ELF-1 (cell line): Measurements from ENCODE around the gene DES.
A peak's percentile ranks its signal among the peaks of the same experiment; 100 is the strongest.
"Not testable (repeated sequence)": the region's sequence is repeated elsewhere in the genome, so short reads cannot be mapped to it uniquely, and the experiment has no call there.

Experiments
- DNase-seq: peaks from one replicate; pipeline ENCODE4 v3.0.0-alpha.2; 2016; ENCODE audit warnings: low read depth, low spot score

Gene DES

GRCh38 chr2:219418155-219419011 lies at the start of gene DES:
Gene DES (plus strand): TSS chr2:219418377. CDS start chr2:219418463, 86 bp downstream.
- DNase-seq, result peak; percentile 53

DNA sequence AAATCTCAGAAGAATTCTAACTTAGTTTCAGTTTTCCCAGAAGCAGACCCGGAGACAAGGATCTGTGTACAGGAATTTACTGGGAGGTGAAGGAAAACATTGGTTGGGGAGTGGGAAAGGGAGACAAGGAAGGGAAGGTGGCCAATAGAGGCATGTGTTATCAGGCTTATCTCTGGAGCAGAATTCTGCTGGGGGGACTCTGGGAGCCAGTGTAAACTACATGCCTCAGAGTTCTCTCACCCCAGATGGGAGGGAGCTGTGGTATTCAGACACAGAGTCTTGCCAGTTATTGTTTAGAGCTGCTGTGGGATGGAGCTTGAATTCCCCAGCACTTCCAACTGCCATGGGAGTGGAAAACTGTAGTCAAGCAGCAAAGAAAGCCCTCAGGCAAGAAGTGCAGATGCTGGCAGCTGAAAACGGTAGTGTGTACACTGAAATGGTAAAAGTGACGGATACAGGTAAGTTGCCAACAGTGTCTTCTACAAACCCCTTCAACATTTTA lies 49.4 kb upstream of the DES start:
- DNase-seq, result peak; percentile 71

GRCh38 chr2:219369447-219369861 lies 48.7 kb upstream of the DES start:
- DNase-seq, result no peak

GRCh38 chr2:219378163-219378851 lies 39.9 kb upstream of the DES start:
- DNase-seq, result peak; percentile 30

DNA sequence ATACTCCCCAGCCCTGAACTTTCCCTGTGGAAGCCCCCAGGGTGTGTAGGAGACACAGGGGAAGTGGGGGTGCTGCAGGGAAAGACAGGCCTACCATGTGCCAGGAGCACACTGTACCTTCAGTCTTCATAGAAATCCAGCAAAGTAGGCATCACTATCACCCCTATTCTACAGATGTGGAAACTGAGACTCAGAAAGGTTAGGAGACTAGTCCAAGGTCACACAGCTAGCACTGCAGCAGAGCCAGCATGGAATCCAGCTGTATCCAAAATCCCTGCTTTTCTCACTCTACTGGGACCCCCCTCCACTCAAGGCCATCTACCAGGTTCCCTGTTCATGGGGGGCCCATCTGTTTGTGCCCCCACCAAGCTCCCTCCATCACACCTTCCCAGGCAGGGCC lies 37.3 kb upstream of the DES start:
- DNase-seq, result no peak

- DNase-seq, result no peak
Observed at GRCh38 chr2:219381448-219381847, 36.7 kb upstream of the DES start.

DNA sequence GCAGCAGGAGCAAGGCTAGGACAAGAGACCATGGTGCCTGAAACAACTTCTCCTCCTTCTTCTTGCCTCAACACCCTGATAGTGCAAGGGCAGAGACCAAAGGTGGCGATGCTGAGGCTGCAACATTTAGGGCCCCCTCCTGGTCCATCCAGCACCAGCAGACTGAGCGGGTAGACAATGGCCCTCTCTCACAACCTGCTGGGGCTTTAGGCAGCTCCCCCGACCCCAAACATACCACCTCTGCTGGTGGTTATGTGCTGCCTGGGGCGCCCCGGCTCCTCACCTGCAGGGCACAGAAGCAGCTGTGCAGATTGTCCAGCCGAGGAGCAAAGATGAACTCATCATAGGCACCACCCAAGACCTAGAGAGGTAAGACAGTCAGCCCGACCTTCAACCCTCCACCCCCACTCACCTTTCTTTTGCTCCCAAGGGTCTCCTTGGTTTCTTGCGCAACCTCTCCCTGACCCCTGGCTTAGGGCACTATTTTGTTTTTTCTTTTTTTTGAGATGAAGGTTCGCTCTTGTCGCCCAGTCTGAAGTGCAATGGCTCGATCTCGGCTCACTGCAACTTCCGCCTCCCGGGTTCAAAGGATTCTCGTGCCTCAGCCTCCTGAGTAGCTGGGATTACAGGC lies 34.0 kb upstream of the DES start:
- no peak for DNase-seq

- DNase-seq, result no peak
Observed at GRCh38 chr2:219384859-219385258, 33.3 kb upstream of the DES start.

DNA sequence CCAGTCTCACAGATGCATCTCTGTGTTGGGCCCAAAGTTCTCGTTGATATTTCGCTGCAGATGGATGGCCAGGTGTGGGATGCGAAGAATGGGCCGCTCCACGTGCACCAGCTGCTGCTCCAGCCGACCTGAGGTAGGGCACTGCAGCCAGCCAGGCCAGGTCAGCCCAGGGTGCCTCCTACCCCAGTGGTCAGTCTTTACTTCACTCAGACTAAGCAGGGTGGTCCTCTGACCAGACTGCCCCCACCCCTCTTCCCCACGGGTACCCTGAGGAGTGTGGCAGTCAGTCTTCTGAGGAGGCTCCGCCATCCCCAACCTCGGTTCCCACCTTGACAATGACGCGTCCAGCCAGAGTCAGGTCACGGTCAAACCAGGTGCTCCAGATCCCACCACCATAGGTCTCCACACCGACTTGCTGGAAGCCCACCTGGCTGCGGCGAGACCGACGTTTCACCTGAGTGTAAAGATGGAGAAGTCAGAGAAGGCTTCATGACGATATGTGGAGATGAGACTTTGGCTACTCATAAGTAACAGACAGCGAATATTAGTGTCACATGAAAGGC lies 32.1 kb upstream of the DES start:
- no peak for DNase-seq

DNA sequence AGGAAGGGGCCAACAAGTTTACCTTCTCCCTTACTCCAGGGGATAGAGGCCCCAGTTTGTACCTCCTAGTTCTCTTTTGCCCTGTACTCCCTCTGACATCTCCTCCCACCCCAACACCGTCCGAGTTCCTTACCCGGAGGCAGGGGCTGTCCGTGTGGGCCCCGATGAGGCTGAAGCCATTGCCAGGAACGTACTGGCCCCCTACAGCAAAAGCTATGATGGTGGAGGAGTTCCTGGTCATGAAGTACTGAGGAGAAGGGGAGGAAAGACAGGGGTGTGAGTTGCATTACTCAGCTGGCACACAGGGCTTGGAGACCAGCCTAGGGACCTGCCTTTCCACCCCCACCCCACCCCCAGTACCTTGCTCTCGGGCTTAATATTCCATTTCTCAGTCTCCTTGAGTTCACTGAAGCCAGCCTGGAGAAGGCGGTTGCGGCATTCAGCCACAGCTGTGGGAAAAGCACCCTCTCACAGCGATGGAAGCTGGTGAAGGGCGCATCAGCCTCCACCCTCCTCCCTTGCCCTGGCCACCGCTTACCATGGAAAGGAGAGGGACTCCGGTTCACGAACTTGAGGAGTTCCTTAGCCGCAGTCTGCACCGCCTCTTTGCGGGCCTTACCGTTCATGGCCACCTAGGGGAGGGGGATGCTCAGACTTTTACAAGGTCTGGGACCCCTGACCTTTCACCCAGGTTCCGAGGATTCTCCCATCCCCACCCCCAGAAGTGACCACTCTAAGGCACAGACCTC lies 31.5 kb upstream of the DES start:
- no peak for DNase-seq

GRCh38 chr2:219387306-219388120 lies 30.7 kb upstream of the DES start, which contains the start of gene DNPEP:
Gene DNPEP (minus strand): TSS chr2:219387912. CDS start chr2:219387794, 118 bp downstream.
- peak; percentile 80 for DNase-seq

DNA sequence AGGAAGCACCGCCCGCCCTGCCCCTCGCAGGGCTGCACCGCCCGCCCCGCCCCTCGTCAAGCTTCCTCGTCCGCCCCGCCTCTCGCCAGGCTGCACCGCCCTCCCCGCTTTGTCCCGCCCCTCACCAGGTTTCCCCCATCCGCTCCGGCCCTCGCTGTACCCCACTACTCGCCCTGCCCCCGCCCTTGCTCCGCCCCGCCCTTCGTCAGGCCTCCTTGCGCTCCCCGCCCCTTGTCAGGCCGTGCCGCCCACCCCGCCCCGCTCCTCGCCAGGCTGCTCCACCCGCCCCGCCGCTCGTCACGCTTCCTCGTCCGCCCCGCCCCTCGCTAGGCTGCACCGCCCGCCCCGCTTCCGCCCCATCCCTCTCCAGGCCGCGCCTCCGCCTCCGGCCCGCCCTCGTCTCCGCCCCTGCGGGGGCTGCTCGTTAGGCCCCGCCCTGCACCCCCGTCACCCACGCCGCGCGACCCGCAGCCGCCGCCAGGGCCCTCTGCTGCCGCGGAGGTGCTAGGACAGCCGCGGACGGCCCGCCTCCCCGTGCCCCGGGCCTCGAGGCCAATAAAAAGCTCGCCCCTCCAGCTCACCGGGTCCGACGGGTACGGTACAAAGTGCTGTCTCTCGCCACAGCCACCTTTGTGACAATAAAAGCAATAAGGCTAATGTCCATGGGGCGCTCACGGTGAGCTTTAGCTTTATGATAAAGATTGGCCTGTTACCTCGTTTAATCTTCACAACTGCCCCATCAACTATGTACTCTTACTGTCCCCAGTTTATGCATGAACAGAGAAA lies 29.9 kb upstream of the DES start:
- peak; percentile 85 for DNase-seq

- DNase-seq, result no peak
Observed at GRCh38 chr2:219388907-219389156, 29.3 kb upstream of the DES start.

DNA sequence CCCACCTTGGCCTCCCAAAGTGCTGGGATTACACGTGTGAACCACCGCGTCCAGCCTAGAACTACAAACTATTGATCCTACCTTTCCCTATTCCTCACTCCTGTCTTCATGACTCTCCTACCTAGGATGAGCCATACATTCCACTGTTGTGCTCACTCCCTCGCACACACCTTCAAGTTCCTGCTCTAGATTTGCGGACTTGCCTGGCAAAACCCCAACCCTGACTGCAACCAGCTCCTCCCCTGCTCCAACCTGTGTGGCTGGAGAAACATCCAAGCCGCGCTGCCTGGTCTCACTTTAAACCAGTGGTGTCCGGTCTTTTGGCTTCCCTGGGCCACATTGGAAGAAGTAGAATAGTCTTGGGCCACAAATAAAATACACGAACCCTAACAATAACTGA lies 25.4 kb upstream of the DES start:
- DNase-seq, result no peak

DNA sequence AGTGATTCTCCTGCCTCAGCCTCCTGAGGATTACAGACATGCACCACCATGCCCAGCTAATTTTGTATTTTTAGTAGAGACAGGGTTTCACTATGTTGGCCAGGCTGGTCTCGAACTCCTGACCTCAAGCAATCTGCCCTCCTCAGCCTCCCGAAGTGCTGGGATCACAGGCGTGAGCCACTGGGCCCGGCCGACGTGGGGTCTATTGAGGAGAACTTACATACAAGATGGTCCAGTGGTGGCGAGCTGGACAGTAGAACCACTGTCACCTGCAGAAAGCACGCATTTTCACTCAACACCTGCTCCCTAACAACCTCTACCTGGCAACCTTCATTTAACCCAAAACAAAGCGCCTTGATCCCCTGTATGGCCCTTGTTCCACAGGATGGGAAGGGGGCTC lies 23.1 kb upstream of the DES start:
- DNase-seq, result not testable (repeated sequence)

- DNase-seq, result no peak
Observed at GRCh38 chr2:219395609-219396008, 22.6 kb upstream of the DES start.

- no peak for DNase-seq
Observed at GRCh38 chr2:219396863-219397457, 21.2 kb upstream of the DES start.

DNA sequence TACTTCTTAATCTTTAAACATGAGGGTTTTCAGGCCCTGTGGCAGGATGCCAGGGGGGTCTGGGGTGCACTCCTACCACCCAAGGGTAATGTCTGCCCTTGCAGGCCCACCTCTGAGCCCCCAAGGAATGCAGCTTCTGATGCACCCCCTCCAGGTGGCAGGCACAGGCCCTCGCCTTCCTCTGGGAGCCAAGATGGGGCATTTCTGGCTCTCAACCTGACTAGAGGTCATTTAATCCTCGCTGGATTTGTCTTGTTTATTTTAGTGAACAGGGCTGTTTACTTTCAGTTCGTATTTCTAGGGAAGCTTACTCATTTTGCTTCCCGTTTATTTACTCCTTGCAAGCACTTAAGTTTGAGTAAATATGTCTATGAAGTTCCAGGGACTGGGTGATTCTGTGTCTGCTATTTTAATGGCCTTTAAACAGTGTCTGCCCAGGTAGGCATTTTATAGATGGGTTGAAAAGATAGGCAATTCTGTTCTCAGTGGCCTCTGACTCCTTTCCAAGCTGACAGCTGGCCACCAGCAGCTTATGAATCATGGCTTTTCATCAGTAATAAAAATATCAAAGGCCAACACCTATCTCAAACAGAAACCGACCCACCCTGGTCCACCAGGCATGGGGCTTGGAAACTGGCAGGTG lies 19.3 kb upstream of the DES start:
- no peak for DNase-seq
